GM21529 (cell line): ENCODE data around the gene IGFBP6.
"Not testable (repeated sequence)": the region's sequence is repeated elsewhere in the genome, so short reads cannot be mapped to it uniquely, and the experiment has no call there.

ENCODE experiments used
- ATAC-seq: cut with Tn5 transposase; IDR thresholded peaks from one replicate; pipeline ENCODE4 v1.9.1; 2021; ENCODE audit not compliant: unreplicated experiment

IGFBP6 gene

DNA sequence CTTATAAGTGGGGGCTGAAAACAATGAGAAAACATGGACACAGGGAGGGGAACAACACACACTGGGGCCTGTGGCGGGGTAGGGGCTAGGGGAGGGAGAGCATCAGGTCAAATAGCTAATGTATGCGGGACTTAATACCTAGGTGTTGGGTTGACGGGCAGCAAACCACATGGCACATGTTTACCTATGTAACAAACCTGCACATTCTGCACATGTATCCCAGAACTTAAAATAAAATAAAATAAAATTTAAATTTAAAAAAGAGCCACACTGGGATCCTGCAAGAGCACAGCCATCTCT, 1.9 kb upstream of the IGFBP6 start:
- ATAC-seq, result not testable (repeated sequence)

DNA sequence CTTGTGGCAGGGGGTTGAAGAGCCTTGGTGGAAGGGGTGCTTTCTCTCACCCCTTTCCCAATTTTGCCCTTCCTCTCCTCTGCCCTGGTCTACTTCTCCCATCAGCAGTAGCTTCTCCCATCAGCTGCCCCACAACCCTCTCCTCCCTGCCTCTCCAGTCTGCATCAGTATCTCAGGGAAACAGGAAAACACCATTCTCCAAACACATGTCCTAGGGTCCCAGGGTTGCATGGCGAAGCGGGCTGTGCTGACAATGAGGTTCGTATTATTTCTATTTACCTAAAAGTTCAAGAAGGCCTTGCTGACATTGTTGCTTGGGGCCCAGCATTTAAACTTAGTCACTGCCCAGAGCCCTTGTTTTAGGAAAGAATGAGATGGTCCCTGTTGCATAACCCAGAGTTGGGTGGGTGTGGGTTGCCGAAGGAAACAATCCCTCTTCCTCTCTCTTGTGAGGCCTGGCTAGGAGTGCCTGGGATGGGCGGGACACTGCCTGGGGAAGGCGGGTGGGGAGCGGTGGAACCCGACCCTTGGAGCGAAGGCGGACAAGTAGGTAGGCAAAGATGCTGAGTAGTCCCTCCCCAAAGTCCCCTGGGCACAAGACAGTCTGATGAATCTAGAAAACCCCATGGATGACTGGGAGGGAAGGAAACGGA, 1.3 kb upstream of the IGFBP6 start:
- ATAC-seq, result no peak

DNA sequence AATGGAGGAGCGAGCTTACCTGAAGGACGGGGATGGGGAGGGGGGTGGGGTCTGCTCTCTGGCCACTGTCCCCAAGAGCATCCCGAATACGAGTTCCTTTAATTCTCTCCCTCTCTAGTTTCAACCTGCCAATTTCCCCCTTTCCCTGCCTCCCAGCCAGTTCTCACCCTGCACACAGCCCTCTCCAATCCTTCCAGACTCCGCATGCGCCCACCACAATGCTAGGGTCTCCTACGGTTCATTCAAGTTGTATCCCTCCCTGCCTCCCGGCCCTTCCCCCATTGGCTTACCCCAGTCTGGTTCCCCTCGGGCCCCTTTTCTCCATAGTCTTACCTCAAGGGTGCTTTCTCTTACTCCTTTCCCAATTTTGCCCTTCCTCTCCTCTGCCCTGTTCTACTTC, 708 bp upstream of the IGFBP6 start:
- no peak for ATAC-seq

DNA sequence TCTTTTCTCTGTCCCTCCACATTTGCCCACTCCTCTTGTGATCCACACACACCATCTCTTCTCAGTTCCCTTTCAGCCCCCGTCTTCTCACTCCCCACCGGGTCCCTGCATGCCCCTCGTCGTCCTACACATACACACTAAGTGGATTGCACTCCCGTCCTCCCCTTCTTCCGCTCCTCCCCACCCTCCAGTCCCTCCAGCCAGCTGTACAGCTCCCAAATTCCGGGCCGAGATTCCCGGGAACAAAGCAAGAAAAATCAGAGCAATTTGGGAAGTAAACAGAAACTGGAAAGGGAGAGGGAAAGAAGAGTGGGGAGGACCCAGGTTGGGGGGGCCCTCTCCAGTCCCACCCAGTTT, 282 bp upstream of the IGFBP6 start:
- ATAC-seq, result no peak

DNA sequence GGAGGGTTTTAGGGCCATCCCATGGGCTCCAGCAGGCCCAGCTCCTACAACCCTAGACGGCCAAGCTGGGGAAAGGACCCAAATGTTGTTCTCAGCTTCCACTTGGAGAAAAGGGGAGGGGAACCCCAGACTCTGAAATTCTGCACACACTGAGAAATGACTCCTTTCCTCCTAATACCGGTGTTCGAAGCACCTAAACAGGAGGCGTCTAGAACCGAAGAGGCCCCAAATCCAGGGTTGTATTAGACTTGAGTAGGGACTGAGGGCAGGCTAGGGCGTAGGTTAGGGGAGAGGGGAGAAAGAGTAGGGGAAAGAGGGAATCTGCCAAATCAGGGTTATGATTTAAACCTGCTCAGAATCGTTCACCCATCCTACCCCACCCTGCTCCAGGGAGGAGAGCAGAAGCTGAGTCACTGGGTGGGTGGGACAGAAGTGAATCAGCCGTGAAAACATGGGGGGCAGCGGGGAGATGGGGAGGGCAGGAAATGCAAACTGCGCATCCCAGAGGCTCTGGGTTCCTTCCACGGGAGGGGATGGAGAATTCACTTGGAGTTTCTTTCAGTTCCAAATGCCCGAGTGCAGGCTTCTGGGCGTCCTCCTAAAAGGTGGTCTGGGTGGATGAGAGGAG, 1.0 kb downstream of the IGFBP6 start:
- ATAC-seq, result no peak

DNA sequence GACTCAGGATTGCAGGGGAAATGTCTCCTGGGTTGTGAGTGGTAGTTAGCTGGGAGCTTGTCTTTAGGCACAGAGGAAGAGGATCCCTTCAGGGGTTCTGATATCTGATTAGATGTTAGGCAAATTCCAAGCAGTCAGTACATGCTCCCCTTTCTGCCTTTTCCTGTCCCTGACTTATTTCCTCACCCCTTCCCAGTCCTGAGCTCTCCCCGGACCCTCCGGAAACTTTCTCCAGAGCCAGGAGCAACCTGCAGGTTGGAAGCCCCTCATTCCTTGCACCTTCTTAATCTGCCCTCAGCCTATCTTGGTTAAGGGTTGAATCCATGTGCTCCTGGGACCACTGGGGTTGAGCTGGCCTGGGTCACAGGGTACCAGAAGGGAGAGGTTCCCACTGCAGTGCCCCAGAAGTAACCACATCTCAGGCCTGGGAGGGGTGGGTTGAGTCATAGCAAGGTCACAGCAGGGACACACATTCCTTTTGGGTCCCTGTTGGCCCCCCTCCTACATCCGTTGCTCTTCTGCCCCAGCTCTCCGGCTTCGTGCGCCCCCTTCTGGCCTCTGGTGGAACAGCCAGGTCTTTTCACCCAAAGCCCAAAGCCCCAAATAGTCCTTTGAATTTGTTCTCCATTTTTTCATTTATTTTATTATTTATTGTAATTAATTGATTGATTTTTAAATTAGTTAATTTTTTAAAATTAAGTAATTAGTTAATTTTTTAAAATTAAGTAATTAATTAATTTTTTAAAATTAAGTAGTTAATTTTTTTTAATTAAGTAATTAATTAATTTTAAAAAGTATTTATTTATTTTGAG, 1.8 kb downstream of the IGFBP6 start:
- ATAC-seq, result no peak

DNA sequence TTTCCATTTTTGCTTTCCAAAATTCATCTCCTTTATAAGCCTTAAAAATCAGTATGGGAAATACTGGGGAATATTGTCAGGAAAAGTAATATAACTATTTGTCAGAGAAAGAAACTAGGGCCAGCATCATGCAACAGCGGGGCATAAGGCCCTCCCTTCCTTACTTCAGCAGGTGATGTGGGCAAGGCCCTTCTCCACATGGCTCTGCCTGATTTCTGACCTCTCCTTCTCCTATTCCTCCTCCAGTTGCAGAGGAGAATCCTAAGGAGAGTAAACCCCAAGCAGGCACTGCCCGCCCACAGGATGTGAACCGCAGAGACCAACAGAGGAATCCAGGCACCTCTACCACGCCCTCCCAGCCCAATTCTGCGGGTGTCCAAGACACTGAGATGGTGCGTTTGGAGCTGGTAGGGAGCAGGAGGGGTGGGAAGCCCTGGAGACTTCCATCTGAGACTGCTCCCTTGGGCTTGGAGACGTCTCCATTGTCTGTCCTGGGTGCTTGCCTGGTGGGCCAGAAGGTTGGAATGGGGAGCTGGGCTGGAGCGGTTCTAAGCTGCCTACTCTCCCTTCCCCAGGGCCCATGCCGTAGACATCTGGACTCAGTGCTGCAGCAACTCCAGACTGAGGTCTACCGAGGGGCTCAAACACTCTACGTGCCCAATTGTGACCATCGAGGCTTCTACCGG, 3.1 kb downstream of the IGFBP6 start:
- no peak for ATAC-seq

DNA sequence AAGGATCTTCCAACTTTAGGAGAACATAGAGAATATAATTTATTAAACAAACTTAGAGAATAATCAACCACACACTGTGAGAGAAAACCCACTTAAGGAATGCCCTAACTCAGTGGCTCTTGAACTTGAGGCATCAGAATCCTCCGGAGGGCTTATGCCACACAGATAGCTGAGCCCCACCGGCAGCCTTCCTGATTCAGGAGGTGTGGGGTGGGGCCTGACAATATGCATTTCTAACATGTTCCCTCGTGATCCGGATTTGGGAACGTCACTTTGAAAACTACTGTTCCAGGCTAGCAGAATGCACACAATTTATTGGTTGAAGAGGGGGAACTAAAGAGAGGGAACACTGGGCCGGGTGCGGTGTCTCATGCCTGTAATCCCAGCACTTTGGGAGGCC, 3.8 kb downstream of the IGFBP6 start:
- no peak for ATAC-seq

DNA sequence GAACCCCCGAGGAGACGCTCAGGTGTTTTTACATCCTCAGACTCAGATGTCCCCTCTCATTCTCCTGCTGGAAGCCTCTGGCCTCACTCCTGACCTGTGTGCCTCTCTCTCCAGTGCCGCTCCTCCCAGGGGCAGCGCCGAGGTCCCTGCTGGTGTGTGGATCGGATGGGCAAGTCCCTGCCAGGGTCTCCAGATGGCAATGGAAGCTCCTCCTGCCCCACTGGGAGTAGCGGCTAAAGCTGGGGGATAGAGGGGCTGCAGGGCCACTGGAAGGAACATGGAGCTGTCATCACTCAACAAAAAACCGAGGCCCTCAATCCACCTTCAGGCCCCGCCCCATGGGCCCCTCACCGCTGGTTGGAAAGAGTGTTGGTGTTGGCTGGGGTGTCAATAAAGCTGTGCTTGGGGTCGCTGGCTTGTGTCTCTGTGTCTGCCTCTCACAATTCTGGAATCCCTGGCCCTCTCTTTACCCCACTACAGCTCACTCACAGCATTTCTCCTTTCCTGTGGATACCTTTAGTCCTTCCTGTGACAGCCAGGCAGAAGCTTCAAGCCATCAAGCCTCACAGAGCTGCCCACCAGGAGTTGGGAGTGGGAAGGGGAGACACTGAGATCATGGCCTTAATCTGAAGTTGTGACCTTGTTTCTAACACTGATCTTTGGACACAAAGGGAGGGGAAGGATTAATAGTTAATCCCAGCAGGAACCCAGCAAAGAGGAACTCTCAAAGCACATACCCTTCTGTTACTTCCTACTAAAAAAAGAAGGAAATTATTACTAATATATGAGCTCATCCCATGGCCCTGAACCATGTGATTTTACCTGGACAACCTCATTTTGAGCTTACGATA, 4.7 kb downstream of the IGFBP6 start:
- ATAC-seq, result no peak

DNA sequence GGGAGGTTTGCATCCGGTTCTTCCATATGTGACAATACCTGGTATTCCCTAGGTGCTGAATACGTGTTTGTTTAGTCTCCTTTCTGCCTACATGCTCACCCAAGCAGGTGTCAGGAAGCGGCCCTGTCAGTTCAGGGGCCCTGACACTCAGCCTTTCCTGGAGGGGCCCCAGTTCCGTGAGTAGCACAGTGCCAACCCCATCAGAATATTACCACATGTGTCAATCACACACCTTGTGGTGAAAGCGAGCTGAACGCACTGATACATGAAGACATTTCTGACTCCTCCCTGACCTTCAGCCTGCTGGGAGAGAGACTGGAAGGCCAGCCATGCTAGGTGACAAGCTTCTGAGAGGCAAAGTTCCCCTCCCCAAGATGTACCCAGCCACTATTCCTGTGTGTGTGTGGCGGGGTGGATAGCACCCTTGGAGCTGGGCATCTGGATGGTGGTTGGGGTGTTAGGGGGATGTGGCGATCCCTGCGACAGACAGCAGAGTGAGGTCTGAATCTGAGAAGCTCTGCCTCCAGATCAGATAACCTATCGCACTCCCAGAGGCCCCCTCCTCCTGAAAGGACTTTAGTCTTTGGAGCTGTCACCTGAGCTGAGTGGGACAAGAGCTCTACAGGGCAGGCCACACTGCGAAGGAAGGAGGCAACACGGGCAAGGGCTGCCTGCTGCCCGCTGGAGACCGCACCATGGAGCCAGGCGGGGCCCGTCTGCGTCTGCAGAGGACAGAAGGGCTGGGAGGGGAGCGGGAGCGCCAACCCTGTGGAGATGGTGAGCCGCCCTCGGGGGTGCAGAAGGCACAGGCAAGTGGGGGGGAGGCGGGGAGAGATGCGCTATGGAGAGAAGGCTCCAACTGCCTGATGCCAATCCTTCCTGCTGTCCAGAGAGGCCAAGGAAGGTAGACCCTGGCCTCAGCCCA, 5.7 kb downstream of the IGFBP6 start, which contains the start of gene SOAT2:
Gene SOAT2, plus strand, starts transcription at position 604 of the 925 bp plus-strand sequence. Its CDS starts 92 bp downstream, at position 696.
- peak; percentile 63 for ATAC-seq

DNA sequence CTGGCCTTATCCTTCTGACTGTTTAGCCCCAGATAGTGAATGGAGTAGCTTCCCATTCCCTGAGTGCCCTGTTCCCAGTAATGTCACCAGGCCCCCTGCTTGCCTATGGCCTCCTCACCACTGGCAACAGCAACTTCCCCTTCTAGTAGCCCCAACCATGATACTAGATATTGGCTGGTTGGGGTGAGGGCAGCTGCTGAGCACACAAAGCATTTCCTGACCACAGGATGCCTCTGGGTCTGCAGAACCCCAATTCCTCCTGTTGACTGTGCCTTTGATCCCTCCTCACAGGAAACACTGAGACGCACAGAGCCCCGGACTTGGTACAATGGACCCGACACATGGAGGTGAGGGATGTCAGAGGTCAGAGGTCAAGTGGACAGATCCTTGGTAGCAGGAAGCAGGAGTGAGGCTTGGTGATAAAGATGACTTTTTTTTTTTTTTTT, 6.4 kb downstream of the IGFBP6 start:
- ATAC-seq, result no peak

DNA sequence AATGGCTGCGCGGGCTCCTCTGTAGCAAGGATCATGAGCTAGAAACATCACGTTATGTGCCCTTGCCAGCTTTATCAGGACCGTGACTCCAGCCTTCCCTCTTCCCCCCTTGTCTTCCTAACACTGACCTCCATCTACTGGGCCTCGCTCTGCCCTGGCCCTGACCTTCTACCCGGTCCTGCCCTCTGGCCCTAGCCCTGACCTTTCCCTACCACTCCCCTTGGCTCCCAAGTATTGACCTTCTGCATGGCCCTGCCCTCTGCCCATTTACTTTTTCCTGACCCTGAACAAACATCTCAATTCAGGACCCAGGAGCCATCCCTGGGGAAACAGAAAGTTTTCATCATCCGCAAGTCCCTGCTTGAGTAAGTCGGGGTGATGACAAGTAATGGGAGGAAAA, 7.8 kb downstream of the IGFBP6 start:
- no peak for ATAC-seq

DNA sequence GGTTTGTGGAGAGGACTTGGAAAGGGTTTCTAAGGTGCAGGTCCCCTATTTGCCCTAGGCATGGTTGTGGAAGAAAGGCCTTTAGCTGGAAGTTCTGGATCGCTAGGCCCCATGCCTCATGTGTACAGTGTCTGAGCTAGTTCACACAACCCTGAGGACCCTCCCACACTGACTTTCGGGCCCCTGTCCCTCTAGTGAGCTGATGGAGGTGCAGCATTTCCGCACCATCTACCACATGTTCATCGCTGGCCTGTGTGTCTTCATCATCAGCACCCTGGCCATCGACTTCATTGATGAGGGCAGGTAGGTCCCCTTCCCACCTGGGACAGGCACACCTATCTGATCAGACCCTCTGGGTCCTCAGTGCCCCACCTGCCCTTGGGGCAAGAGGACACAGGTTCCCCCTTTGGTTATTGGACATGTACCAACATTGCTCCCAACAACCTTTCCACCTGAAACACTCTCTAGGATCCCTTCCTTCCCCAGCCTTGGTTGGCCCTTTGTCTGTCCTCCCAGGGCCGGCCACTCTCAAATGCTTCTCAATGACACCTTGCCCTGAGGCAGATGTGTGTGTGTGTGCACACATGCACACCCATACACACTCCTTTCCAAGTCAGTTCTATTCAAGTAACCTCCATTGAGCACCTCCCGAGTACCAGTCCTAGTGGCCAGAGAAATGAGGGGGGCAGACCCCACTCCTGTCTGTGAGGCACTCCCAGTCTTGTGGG, 8.4 kb downstream of the IGFBP6 start:
- ATAC-seq, result no peak

DNA sequence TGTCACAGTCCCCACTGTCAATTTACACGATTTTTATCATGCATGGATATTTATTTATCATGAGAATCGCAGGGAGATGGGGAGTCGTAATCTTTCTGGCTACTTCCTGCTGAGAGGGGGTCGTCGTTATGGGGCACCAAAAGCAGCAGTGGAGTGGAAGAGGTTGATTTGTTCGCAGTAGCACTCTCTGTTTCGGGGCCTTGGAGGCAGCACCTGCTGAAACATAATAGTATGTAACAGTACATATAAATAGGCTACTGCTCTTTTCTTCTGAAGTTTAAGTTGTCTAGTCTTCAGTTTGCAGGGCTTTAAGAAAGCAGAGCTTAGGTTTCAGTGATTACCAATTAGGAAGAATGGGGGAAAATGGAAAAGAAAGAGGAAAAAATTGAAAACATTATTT, 9.7 kb downstream of the IGFBP6 start:
- ATAC-seq, result no peak

DNA sequence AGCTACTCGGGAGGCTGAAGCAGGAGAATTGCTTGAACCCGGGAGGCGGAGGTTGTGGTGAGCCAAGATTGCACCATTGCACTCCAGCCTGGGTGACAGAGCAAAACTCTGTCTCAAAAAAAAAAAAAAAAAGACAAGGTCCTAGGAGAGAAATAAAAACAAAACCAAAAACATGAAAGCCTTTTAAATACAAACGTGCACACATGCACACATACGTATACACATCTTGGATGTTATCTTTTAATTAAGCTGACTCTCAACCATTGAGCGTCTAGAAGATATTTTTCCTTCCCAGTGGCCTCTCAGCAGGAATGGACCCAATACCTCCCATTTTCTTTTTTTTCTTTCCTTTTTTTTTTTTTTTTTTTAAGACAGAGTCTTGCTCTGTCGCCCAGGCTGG, 15.0 kb downstream of the IGFBP6 start:
- ATAC-seq, result not testable (repeated sequence)

DNA sequence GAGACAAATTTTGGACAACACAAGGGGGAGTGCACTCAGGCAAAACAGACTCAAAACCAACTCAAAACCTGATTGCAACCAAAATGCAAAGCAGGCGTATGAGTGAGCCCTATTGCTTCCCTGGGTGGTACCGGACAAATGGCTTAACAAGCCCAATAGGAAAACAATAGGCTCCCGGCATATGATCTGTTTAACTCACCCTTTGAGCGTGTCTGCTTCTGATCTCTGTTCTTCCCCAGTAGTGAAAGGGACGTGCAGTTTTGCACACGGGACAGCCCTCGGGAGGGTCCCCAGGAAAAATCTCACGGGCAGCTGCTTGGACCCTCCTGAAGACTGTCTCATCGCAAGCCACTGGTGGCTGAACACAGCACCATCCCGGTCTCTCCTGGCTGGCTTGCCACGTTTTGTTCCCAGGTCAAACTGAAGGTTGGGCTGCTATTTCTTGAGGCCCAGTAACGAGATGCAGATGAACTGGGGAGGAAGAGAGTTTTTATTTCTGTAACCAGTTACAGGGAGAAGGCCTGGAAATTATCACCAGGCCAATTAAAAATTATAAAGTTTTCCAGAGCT, 15.8 kb downstream of the IGFBP6 start:
- no peak for ATAC-seq

DNA sequence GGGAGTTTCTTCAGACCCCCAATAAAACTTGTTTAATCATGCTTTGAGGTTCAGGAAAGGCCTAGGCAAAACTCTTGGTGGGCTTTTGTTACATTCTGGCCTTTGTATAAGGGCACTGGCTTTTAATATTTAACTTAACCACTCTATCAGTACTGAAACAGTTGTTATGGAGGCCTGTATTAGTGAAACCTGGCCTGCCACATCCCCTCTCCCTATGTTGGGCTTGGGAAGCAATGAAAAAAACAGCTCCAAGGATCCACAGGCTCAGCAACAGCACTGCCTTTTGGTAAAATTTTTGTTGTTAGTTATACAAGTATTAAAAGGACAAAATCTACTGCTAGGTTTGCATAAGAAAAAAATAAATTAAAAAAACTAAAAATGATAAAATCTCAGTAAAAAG, 16.5 kb downstream of the IGFBP6 start:
- no peak for ATAC-seq

DNA sequence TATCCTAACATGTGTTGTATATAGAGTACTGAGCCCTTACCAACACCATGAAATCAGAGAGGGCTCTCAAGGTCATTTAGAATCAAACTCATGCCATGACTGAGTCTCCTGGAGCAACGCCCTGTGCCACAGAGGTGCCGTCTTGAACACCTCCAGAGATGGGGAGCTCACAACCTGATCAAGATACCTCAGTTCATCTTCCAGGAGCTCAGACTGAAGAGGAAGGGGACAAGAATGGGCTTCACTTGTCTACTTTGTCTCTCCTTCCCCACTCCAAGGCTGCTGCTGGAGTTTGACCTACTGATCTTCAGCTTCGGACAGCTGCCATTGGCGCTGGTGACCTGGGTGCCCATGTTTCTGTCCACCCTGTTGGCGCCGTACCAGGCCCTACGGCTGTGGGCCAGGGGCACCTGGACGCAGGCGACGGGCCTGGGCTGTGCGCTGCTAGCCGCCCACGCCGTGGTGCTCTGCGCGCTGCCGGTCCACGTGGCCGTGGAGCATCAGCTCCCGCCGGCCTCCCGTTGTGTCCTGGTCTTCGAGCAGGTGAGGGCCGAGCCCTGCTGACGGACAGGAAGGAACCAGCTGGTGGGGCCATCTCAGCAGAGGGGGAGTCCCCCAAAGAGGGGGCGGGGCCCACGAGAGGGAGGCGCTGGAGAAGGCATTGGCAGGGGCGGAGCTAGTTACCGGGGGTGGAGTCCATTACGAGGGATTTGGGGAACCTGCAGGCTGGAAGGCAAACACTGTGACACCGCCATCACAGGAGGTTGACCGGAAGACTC, 17.8 kb downstream of the IGFBP6 start:
- no peak for ATAC-seq
